OCI-LY3 (cell line): ENCODE results near the gene SLC9A2.

Experiments
- H2AFZ ChIP-seq: fragments of 200-600, 300-600 bp; shearing (Covaris generic); 2 replicates; pipeline ENCODE4 v1.6.0; 2014; ENCODE audit warnings: antibody characterized with exemption, low read depth, low read length
- H3K27ac ChIP-seq: fragments of 200-600, 300-600 bp; sonication (generic); 2 replicates; pipeline ENCODE4 v1.5.1; 2014; ENCODE audit warnings: mild to moderate bottlenecking, low read length, moderate library complexity, mixed read lengths
- H3K27me3 ChIP-seq: fragments of 200-600, 300-600 bp; sonication (generic); 2 replicates; pipeline ENCODE4 v1.6.1; 2014; ENCODE audit warnings: low read depth, low read length, mixed read lengths
- H3K36me3 ChIP-seq: fragments of 200-600, 300-600 bp; sonication (generic); replicated peaks from 2 replicates; pipeline ENCODE3; 2014; ENCODE audit warnings: low read depth, low read length, mixed read lengths
- H3K4me1 ChIP-seq: fragments of 300-600, 200-600 bp; sonication (generic); 2 replicates; pipeline ENCODE4 v1.6.1; 2014; ENCODE audit warnings: low read length, mixed read lengths
- H3K4me2 ChIP-seq: fragments of 200-600, 300-600 bp; sonication (generic); 2 replicates; pipeline ENCODE4 v1.6.1; 2014; ENCODE audit warnings: low read length, mixed read lengths
- H3K4me3 ChIP-seq: fragments of 300-600, 200-600 bp; sonication (generic); 2 replicates; pipeline ENCODE4 v1.5.1; 2014; ENCODE audit warnings: antibody characterized with exemption, mild to moderate bottlenecking, low read length, moderate library complexity
- H3K79me2 ChIP-seq: fragments of 300-600, 200-600 bp; shearing (Covaris generic); 2 replicates; pipeline ENCODE4 v1.6.1; 2014; ENCODE audit warnings: mild to moderate bottlenecking, low read length, mixed read lengths
- H3K9ac ChIP-seq: fragments of 300-600, 200-600 bp; shearing (Covaris generic); 2 replicates; pipeline ENCODE4 v1.6.0; 2014; ENCODE audit warnings: mild to moderate bottlenecking, low read length, moderate library complexity
- H3K9me3 ChIP-seq: fragments of 200-600, 300-600 bp; shearing (Covaris generic); 2 replicates; pipeline ENCODE4 v1.6.1; 2014; ENCODE audit warnings: low read length, mixed read lengths; ENCODE audit not compliant: insufficient read depth
- H4K20me1 ChIP-seq: fragments of 200-600, 300-600 bp; sonication (generic); 2 replicates; pipeline ENCODE4 v1.6.1; 2016; ENCODE audit warnings: low read length, mixed read lengths; ENCODE audit not compliant: insufficient read depth
- EZH2phosphoT487 ChIP-seq: fragments of 200-600 bp; shearing (Covaris generic); IDR thresholded peaks from 2 replicates; pipeline ENCODE4 v1.6.1; 2018; ENCODE audit warnings: antibody characterized with exemption, mixed run types, low read depth
- TF ChIP-seq, protein P1 (sequence below): fragments of 200-600, 300-600 bp; sonication (generic); IDR thresholded peaks from 2 replicates; pipeline ENCODE4 v1.5.1; 2014; ENCODE audit warnings: antibody characterized with exemption, low read length, low read depth

Gene SLC9A2

DNA sequence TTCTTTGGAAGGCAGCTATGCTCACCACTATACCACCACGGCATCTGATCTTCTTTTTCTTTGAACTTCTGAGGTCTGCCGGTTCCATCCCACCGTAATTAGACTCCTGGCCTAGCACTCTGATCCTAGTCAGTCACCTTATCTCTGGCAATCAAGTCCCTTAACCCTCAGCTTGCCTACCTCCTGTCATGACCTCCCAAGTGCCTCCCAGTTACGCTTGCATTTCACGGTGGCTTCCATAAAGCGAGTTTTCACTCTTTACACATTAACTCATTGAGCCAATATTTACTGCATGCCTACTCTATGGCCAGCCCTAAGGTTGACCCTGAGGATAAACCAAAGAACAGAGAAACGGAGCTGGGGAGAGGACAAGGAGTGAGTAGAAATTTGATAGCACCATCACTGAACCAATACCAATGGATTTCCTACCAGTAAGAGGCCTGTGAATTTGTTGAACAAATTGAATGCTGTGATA is 104.7 kb downstream of the SLC9A2 start:
- TF ChIP-seq, protein P1, sequence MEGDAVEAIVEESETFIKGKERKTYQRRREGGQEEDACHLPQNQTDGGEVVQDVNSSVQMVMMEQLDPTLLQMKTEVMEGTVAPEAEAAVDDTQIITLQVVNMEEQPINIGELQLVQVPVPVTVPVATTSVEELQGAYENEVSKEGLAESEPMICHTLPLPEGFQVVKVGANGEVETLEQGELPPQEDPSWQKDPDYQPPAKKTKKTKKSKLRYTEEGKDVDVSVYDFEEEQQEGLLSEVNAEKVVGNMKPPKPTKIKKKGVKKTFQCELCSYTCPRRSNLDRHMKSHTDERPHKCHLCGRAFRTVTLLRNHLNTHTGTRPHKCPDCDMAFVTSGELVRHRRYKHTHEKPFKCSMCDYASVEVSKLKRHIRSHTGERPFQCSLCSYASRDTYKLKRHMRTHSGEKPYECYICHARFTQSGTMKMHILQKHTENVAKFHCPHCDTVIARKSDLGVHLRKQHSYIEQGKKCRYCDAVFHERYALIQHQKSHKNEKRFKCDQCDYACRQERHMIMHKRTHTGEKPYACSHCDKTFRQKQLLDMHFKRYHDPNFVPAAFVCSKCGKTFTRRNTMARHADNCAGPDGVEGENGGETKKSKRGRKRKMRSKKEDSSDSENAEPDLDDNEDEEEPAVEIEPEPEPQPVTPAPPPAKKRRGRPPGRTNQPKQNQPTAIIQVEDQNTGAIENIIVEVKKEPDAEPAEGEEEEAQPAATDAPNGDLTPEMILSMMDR, result no peak
- no peak for TF ChIP-seq EZH2phosphoT487

DNA sequence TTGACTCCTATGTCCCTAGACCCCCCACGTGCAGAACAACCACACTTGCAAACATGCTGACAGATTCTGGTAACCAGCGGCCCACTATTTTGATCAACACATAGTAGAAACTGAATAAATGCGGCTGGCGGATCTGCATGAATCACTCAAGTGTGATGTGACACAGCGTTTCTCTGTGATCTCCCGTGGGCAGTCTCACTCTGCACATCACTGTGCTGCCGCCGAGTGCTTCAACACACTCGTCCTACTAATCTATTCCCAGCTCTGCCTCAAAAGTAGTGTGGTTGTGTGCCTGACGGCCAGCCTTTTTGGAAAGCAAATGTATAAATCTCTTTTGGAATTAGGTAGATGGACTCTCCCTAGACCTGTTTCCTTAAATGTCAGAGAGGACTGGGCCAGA is 105.2 kb downstream of the SLC9A2 start:
- TF ChIP-seq, protein P1, result no peak
- no peak for TF ChIP-seq EZH2phosphoT487
- H4K20me1 ChIP-seq, result no peaks in the 10 kb centered on the region
- no peaks in the 10 kb centered on the region for H3K9me3 ChIP-seq
- no peaks in the 10 kb centered on the region for H3K79me2 ChIP-seq
- H3K9ac ChIP-seq, result no peak overlapping the region
- peaks cover 18% of the 10 kb centered on the region for H3K36me3 ChIP-seq
- no peaks in the 10 kb centered on the region for H3K27me3 ChIP-seq
- H3K27ac ChIP-seq, result no peak overlapping the region
- H3K4me2 ChIP-seq, result no peak overlapping the region
- H3K4me3 ChIP-seq, result no peak overlapping the region
- H2AFZ ChIP-seq, result no peak overlapping the region
- H3K4me1 ChIP-seq, result no peaks in the 10 kb centered on the region

More for the DNA sequence above, 104.7 kb downstream of the SLC9A2 start:
- no peaks in the 10 kb centered on the region for H4K20me1 ChIP-seq
- H3K4me1 ChIP-seq, result no peaks in the 10 kb centered on the region
- no peak overlapping the region for H2AFZ ChIP-seq
- no peak overlapping the region for H3K4me3 ChIP-seq
- no peaks in the 10 kb centered on the region for H3K9me3 ChIP-seq
- no peaks in the 10 kb centered on the region for H3K79me2 ChIP-seq
- H3K9ac ChIP-seq, result no peak overlapping the region
- H3K4me2 ChIP-seq, result no peak overlapping the region
- peaks cover 19% of the 10 kb centered on the region for H3K36me3 ChIP-seq
- H3K27ac ChIP-seq, result no peak overlapping the region
- no peaks in the 10 kb centered on the region for H3K27me3 ChIP-seq

DNA sequence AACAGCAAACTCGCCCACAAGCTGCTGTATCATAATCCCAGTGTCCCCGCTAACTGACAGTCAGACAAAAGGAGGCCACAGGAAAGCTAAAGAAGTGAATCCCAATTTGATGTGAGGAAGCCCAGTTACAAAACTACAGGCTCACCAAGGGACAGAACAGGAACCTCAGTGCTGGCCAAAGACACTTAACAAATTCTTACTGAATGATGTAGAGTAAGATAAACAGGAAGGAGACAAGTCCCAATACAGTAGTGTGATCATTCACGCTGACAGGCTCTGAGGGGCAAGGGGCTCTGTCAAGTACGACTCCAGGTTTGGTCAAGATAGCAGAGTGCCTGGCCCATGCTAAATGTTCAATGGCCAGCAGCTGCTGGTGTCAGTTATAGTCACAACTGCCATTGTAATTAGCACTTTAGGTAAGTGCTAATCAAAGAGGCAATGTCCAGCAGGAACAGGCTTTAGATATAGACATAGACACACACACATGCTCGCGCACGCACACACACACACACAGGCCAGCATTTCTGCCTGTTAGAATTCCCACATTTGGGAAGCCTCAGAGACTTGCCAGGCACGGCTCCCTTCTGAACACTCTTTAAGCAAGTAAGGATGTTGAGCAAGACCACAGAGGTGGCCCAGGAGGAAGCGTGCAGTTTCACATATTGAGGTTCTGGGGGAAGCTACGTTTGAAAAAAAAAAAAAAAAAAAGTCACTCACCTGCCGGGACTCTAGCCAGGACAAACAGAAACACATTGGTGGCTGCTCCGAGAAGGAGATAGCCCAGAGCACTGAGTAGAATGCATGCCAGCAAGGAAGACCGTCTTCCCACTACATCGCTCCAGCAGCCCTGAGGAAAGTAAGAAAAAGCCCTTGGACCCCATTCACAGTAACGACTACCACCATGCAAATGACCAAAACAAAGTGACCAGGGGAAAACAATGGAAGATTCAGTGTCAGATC is 107.1 kb downstream of the SLC9A2 start:
- Histone ChIP-seq H3K9ac (no peak overlapping the region), H4K20me1 (no peaks in the 10 kb centered on the region), H3K9me3 (no peaks in the 10 kb centered on the region), H3K4me2 (no peak overlapping the region), H3K4me3 (no peak overlapping the region), H3K4me1 (peaks cover 4% of the 10 kb centered on the region; the same call in 1 of the 2 replicates), H3K36me3 (peaks cover 14% of the 10 kb centered on the region), H2AFZ (no peak overlapping the region), H3K79me2 (no peaks in the 10 kb centered on the region), H3K27ac (no peak overlapping the region), H3K27me3 (no peaks in the 10 kb centered on the region)
- TF ChIP-seq EZH2phosphoT487, result no peak
- TF ChIP-seq, protein P1, result no peak

DNA sequence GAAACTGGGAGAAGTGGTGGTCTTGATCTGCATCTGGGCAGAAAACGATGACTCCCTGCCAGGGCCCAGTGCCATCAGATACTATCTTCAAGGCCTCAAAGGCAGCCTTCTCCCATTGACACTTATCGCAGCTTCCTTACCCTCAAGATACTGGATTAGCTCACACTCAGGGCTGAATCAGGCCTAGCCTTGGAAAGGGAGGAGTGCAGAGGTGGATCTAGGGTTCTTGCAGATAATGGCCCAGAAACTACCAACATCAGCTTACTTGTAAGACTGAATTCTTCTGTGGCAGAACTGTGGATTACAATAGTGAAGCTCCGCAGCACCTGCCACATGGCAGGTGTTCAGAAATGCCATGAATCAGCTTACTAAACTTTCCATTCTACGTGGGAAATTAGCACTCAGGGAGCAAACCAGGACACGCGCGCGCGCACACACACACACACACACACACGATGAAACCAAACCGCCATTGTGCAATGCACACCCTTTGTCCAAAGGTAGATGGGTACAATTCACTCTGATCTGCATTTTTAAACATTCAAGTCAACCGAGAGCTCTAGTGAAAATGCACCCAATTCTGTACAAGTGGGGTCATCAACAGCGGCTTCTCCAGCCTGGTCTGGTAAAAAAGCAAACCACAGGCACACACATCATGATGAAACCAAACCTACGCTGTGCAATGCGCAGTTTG is 116.2 kb downstream of the SLC9A2 start:
- no peak overlapping the region for H2AFZ ChIP-seq
- no peak overlapping the region for H3K27ac ChIP-seq
- peaks cover 18% of the 10 kb centered on the region for H3K79me2 ChIP-seq

More for the DNA sequence above, 116.2 kb downstream of the SLC9A2 start:
- TF ChIP-seq EZH2phosphoT487, result no peak
- TF ChIP-seq, protein P1, result no peak
- Histone ChIP-seq H3K36me3 (peaks cover 7% of the 10 kb centered on the region), H3K4me3 (peak overlapping the region; percentile 97), H3K4me1 (peaks cover 18% of the 10 kb centered on the region), H3K9me3 (no peaks in the 10 kb centered on the region), H3K27me3 (no peaks in the 10 kb centered on the region), H4K20me1 (no peaks in the 10 kb centered on the region), H3K4me2 (peak overlapping the region; percentile 92), H3K9ac (peak overlapping the region; percentile 85; the same call in 1 of the 2 replicates)
